Measurements from ENCODE around the gene CCDC83. TPM values are rescaled to one million over a fixed set of nuclear protein-coding genes. Genes with fewer than 3 reads are reported as not detected.

Gene CCDC83
- total RNA-seq, 1 donor from 2014 or later = not detected

GRCh38 chr11:85913513-85913912 is 58.3 kb downstream of the CCDC83 start:
- Histone ChIP-seq H3K27me3 (ENCODE audit: insufficient read depth, low read length) (no peaks in the 10 kb centered on the region), H2AFZ (ENCODE audit: low read depth, low read length) (no peak overlapping the region), H3K4me2 (ENCODE audit: low read length) (no peak overlapping the region), H4K20me1 (ENCODE audit: insufficient read depth, low read length) (no peaks in the 10 kb centered on the region), H3K36me3 (ENCODE audit: insufficient read depth, low read length) (no peaks in the 10 kb centered on the region), H3K4me3 (ENCODE audit: insufficient read depth, low read depth, low read length) (no peak overlapping the region), H3K4me1 (ENCODE audit: insufficient read depth, low read length) (no peaks in the 10 kb centered on the region), H3K9me3 (ENCODE audit: insufficient read depth, low read depth, low read length) (peaks cover 4% of the 10 kb centered on the region), H3K27ac (ENCODE audit: low read depth, low read length) (no peak overlapping the region), H3K9ac (ENCODE audit: low read length) (no peak overlapping the region), H3K79me2 (ENCODE audit: insufficient read depth, low read length) (no peaks in the 10 kb centered on the region)
- Mint-ChIP-seq H3K4me1 (ENCODE audit: low read depth, unreplicated experiment) (peaks cover 2% of the 10 kb centered on the region), H3K4me3 (ENCODE audit: unreplicated experiment) (no peak overlapping the region), H3K36me3 (ENCODE audit: low read depth, unreplicated experiment) (no peaks in the 10 kb centered on the region), H3K27ac (ENCODE audit: unreplicated experiment) (no peak overlapping the region), H3K27me3 (ENCODE audit: low read depth, unreplicated experiment) (peaks cover 2% of the 10 kb centered on the region), H3K9me3 (ENCODE audit: unreplicated experiment) (peaks cover 7% of the 10 kb centered on the region)
- FAIRE-seq = no peak
- no peak for DNase-seq (ENCODE audit: low read depth)
- TF ChIP-seq CTCF (IDR thresholded peaks at IDR 0.05; ENCODE audit: insufficient read depth, low read depth, low read length) (no peak), EZH2 (IDR thresholded peaks at IDR 0.05; ENCODE audit: insufficient read depth, low read length) (no peak)

- H3K4me3 ChIP-seq (ENCODE audit: insufficient read depth, low read depth, low read length) = no peak overlapping the region
- Mint-ChIP-seq H3K27ac (ENCODE audit: unreplicated experiment) (no peak overlapping the region), H3K4me3 (ENCODE audit: unreplicated experiment) (no peak overlapping the region), H3K27me3 (ENCODE audit: low read depth, unreplicated experiment) (no peaks in the 10 kb centered on the region), H3K36me3 (ENCODE audit: low read depth, unreplicated experiment) (no peaks in the 10 kb centered on the region), H3K4me1 (ENCODE audit: low read depth, unreplicated experiment) (peaks cover 2% of the 10 kb centered on the region), H3K9me3 (ENCODE audit: unreplicated experiment) (peaks cover 5% of the 10 kb centered on the region)
- DNase-seq (ENCODE audit: low read depth) = no peak
- no peaks in the 10 kb centered on the region for H3K79me2 ChIP-seq (ENCODE audit: insufficient read depth, low read length)
- no peak for FAIRE-seq
- TF ChIP-seq CTCF (IDR thresholded peaks at IDR 0.05; ENCODE audit: insufficient read depth, low read depth, low read length) (no peak), EZH2 (IDR thresholded peaks at IDR 0.05; ENCODE audit: insufficient read depth, low read length) (no peak)
- H3K27ac ChIP-seq (ENCODE audit: low read depth, low read length) = no peak overlapping the region
- no peak overlapping the region for H2AFZ ChIP-seq (ENCODE audit: low read depth, low read length)
- H3K4me2 ChIP-seq (ENCODE audit: low read length) = no peak overlapping the region
- H3K4me1 ChIP-seq (ENCODE audit: insufficient read depth, low read length) = no peaks in the 10 kb centered on the region
- H3K9me3 ChIP-seq (ENCODE audit: insufficient read depth, low read depth, low read length) = peaks cover 4% of the 10 kb centered on the region
- no peaks in the 10 kb centered on the region for H3K36me3 ChIP-seq (ENCODE audit: insufficient read depth, low read length)
- no peak overlapping the region for H3K9ac ChIP-seq (ENCODE audit: low read length)
- H4K20me1 ChIP-seq (ENCODE audit: insufficient read depth, low read length) = no peaks in the 10 kb centered on the region
- no peaks in the 10 kb centered on the region for H3K27me3 ChIP-seq (ENCODE audit: insufficient read depth, low read length)
Measured at GRCh38 chr11:85914425-85914824, 59.2 kb downstream of the CCDC83 start.

- H3K4me2 ChIP-seq (ENCODE audit: low read length) = no peak overlapping the region
- no peak overlapping the region for H3K27ac Mint-ChIP-seq (ENCODE audit: unreplicated experiment)
- no peak for FAIRE-seq
Measured at GRCh38 chr11:85918910-85919794, 64.0 kb downstream of the CCDC83 start.

More at GRCh38 chr11:85918910-85919794, 64.0 kb downstream of the CCDC83 start:
- Mint-ChIP-seq H3K4me1 (ENCODE audit: low read depth, unreplicated experiment) (peaks cover 2% of the 10 kb centered on the region), H3K27me3 (ENCODE audit: low read depth, unreplicated experiment) (no peaks in the 10 kb centered on the region), H3K4me3 (ENCODE audit: unreplicated experiment) (no peak overlapping the region), H3K9me3 (ENCODE audit: unreplicated experiment) (peaks cover 12% of the 10 kb centered on the region), H3K36me3 (ENCODE audit: low read depth, unreplicated experiment) (peaks cover 3% of the 10 kb centered on the region)
- H3K9me3 ChIP-seq (ENCODE audit: insufficient read depth, low read depth, low read length) = peaks cover 4% of the 10 kb centered on the region
- H3K9ac ChIP-seq (ENCODE audit: low read length) = no peak overlapping the region
- no peaks in the 10 kb centered on the region for H3K27me3 ChIP-seq (ENCODE audit: insufficient read depth, low read length)
- H2AFZ ChIP-seq (ENCODE audit: low read depth, low read length) = no peak overlapping the region
- DNase-seq (ENCODE audit: low read depth) = no peak
- H3K36me3 ChIP-seq (ENCODE audit: insufficient read depth, low read length) = no peaks in the 10 kb centered on the region
- H3K4me1 ChIP-seq (ENCODE audit: insufficient read depth, low read length) = no peaks in the 10 kb centered on the region
- no peaks in the 10 kb centered on the region for H4K20me1 ChIP-seq (ENCODE audit: insufficient read depth, low read length)
- no peak overlapping the region for H3K27ac ChIP-seq (ENCODE audit: low read depth, low read length)
- no peak overlapping the region for H3K4me3 ChIP-seq (ENCODE audit: insufficient read depth, low read depth, low read length)
- TF ChIP-seq CTCF (IDR thresholded peaks at IDR 0.05; ENCODE audit: insufficient read depth, low read depth, low read length) (no peak), EZH2 (IDR thresholded peaks at IDR 0.05; ENCODE audit: insufficient read depth, low read length) (no peak)
- H3K79me2 ChIP-seq (ENCODE audit: insufficient read depth, low read length) = no peaks in the 10 kb centered on the region
